Sigmoid colon (tissue), 7 donors: Measurements from ENCODE around the gene SLC20A1. TPM values are rescaled to one million over a fixed set of nuclear protein-coding genes. Genes with fewer than 3 reads are reported as not detected.
A peak's percentile ranks its signal among the peaks of the same experiment; 100 is the strongest.

Experiments used
- DNase-seq: peaks from one replicate; pipeline ENCODE4 v3.0.0-alpha.2; 2019
- H3K27ac ChIP-seq, 4 donors: fragments of 200-600 bp; sonication (generic); one replicate each; pipeline ENCODE4 v1.5.1; 2016 to 2019; ENCODE audit warnings: mild to moderate bottlenecking in 1 of 4
- H3K27me3 ChIP-seq, 3 donors: fragments of 200-600 bp; sonication (generic); one replicate each; pipeline ENCODE4 v1.5.1; 2019; ENCODE audit warnings: mild to moderate bottlenecking in 1 of 3
- H3K36me3 ChIP-seq, 4 donors: fragments of 200-600 bp; sonication (generic); one replicate each; pipeline ENCODE4 v1.5.1; 2016 to 2019
- H3K4me1 ChIP-seq, 4 donors: fragments of 200-600 bp; sonication (generic); one replicate each; pipeline ENCODE4 v1.5.1; 2017 to 2019
- H3K4me3 ChIP-seq, 4 donors: fragments of 200-600 bp; sonication (generic); one replicate each; pipeline ENCODE4 v1.5.1; 2017 to 2019; ENCODE audit warnings: mild to moderate bottlenecking in 2 of 4, moderate library complexity in 1 of 4
- H3K9me3 ChIP-seq, 4 donors: fragments of 200-600 bp in 3 of 4; sonication (generic) in 3 of 4; one replicate each; pipeline versions ENCODE4 v1.5.1 to v1.6.1; 2013 to 2019
- CTCF ChIP-seq, 4 experiments: fragments of 450-650 bp in 3 of 4; fragments of 200-600 bp in 1 of 4; IDR thresholded peaks; one replicate each; pipeline ENCODE4 v1.5.1; 2016 to 2019; ENCODE audit warnings: antibody characterized with exemption in 4 of 4, mild to moderate bottlenecking in 3 of 4, moderate library complexity in 2 of 4
- EP300 ChIP-seq, 4 donors: sonication (generic); formaldehyde crosslinking; IDR thresholded peaks; one replicate each; pipeline ENCODE4 v1.6.1; 2017; ENCODE audit warnings: antibody characterized with exemption in 4 of 4
- POLR2A ChIP-seq, 2 donors: fragments of 450-650 bp; IDR thresholded peaks; one replicate each; pipeline ENCODE4 v1.6.1; 2016; ENCODE audit warnings: antibody characterized with exemption in 2 of 2, mild to moderate bottlenecking in 2 of 2, moderate library complexity in 2 of 2
- POLR2AphosphoS5 ChIP-seq, 4 donors: sonication (generic); formaldehyde crosslinking; IDR thresholded peaks; one replicate each; pipeline ENCODE4 v1.6.1; 2017; ENCODE audit warnings: antibody characterized with exemption in 4 of 4
- WGBS, 2 donors: extraction: QIAGEN DNeasy Blood & Tissue Kit; methylation state at CpG; one replicate each; pipeline ENCODE4 v1.1.7; 2013; 5-methylcytosine and 5-hydroxymethylcytosine counted together
- intact Hi-C: fragments of 100-400 bp; cut with DNase I; formaldehyde crosslinking; loops from one replicate; pipeline ENCODE4 v1.15.1; 2023
- polyA plus RNA-seq, 3 donors: library from polyadenylated mRNA; stranded (reverse); fragments of 200-250 nt; gene quantifications; one replicate each; pipeline ENCODE4 v1.2.3, GENCODE V29; 2013
- total RNA-seq, 4 donors: library from RNA; depleted of rRNA; stranded (reverse); fragments of >200 nt; gene quantifications; one replicate each; pipeline ENCODE4 v1.1.0, GENCODE V29; 2016
- donor health status: healthy with polysubstance abuse.
- donor health status: Bipolar disorder and iron deficiency.
- donor health status: healthy.

Gene SLC20A1
- total and polyA plus RNA-seq, 7 donors, result 11.4 to 34.9 (median 18.0) TPM

- 63% methylated on average over 3 of the region's 3 CpGs for WGBS, 2 donors
- Histone ChIP-seq H3K9me3 (no peaks in the 10 kb centered on the region), H3K27ac (peak overlapping the region in 3 of 4 donors; percentile 13 to 48 (median 27)), H3K27me3 (no peaks in the 10 kb centered on the region), H3K36me3 (no peaks in the 10 kb centered on the region), H3K4me3 (no peak overlapping the region), H3K4me1 (peaks cover 0 to 7% (median 0%) of the 10 kb centered on the region in 4 donors)
- intact Hi-C loops, result no loop called here
- DNase-seq, result no peak
- no peak for TF ChIP-seq POLR2AphosphoS5 (IDR thresholded peaks at IDR 0.05)
- no peak for TF ChIP-seq CTCF (IDR thresholded peaks at IDR 0.05)
- TF ChIP-seq POLR2A (IDR thresholded peaks at IDR 0.05), result no peak
- no peak for TF ChIP-seq EP300 (IDR thresholded peaks at IDR 0.05)
Measured at GRCh38 chr2:112699984-112700667, 54.4 kb downstream of the SLC20A1 start.

GRCh38 chr2:112701052-112701451 lies 55.3 kb downstream of the SLC20A1 start:
- Histone ChIP-seq H3K9me3 (no peaks in the 10 kb centered on the region), H3K4me3 (no peak overlapping the region), H3K4me1 (peaks cover 0 to 7% (median 0%) of the 10 kb centered on the region in 4 donors), H3K36me3 (no peaks in the 10 kb centered on the region), H3K27ac (peak overlapping the region; percentile 13 to 48 (median 22)), H3K27me3 (no peaks in the 10 kb centered on the region)
- intact Hi-C loops, result no loop called here
- DNase-seq, result peak; percentile 57
- TF ChIP-seq CTCF (IDR thresholded peaks at IDR 0.05) (no peak), EP300 (IDR thresholded peaks at IDR 0.05) (no peak)
- 65 to 93% methylated on average over 8 of the region's 8 CpGs for WGBS, 2 donors

GRCh38 chr2:112703684-112704083 lies 57.9 kb downstream of the SLC20A1 start:
- intact Hi-C loops, result no loop called here
- WGBS, 2 donors, result 46 to 99% methylated on average over 2 of the region's 2 CpGs
- no peak for TF ChIP-seq POLR2AphosphoS5 (IDR thresholded peaks at IDR 0.05)
- no peak for TF ChIP-seq EP300 (IDR thresholded peaks at IDR 0.05)
- no peak for TF ChIP-seq POLR2A (IDR thresholded peaks at IDR 0.05)
- no peak for TF ChIP-seq CTCF (IDR thresholded peaks at IDR 0.05)

GRCh38 chr2:112705575-112705974 lies 59.8 kb downstream of the SLC20A1 start:
- no peaks in the 10 kb centered on the region for H3K9me3 ChIP-seq
- H3K36me3 ChIP-seq, result no peaks in the 10 kb centered on the region
- H3K4me3 ChIP-seq, result no peak overlapping the region
- TF ChIP-seq CTCF (IDR thresholded peaks at IDR 0.05) (no peak), EP300 (IDR thresholded peaks at IDR 0.05) (no peak), POLR2A (IDR thresholded peaks at IDR 0.05) (no peak), POLR2AphosphoS5 (IDR thresholded peaks at IDR 0.05) (no peak)
- intact Hi-C loops, result no loop called here
- 86 to 89% methylated on average over 4 of the region's 4 CpGs for WGBS, 2 donors
- H3K4me1 ChIP-seq, result peaks cover 0 to 7% (median 0%) of the 10 kb centered on the region in 4 donors
- H3K27ac ChIP-seq, result no peak overlapping the region
- H3K27me3 ChIP-seq, result no peaks in the 10 kb centered on the region
- no peak for DNase-seq

More at GRCh38 chr2:112703684-112704083, 57.9 kb downstream of the SLC20A1 start:
- Histone ChIP-seq H3K36me3 (no peaks in the 10 kb centered on the region), H3K4me3 (no peak overlapping the region), H3K4me1 (peaks cover 0 to 7% (median 0%) of the 10 kb centered on the region in 4 donors), H3K27ac (no peak overlapping the region), H3K27me3 (no peaks in the 10 kb centered on the region), H3K9me3 (no peaks in the 10 kb centered on the region)
- no peak for DNase-seq
